Esophagus muscularis mucosa (tissue), 4 donors: ENCODE results near the gene NCLN.

Experiments
- CTCF ChIP-seq, 3 experiments: fragments of 200-600 bp in 2 of 3; fragments of 450-650 bp in 1 of 3; sonication (generic) in 2 of 3; IDR thresholded peaks; one replicate each; pipeline ENCODE4 v1.5.1; 2017 to 2019; ENCODE audit warnings: antibody characterized with exemption in 3 of 3, mild to moderate bottlenecking in 2 of 3, moderate library complexity in 1 of 3
- EP300 ChIP-seq: sonication (generic); formaldehyde crosslinking; IDR thresholded peaks from one replicate; pipeline ENCODE4 v1.6.1; 2017; ENCODE audit warnings: antibody characterized with exemption
- POLR2A ChIP-seq: fragments of 450-650 bp; IDR thresholded peaks from one replicate; pipeline ENCODE4 v1.6.1; 2017; ENCODE audit warnings: antibody characterized with exemption, moderate library complexity, mild to moderate bottlenecking, low read depth
- POLR2AphosphoS5 ChIP-seq, 2 donors: sonication (generic); formaldehyde crosslinking; IDR thresholded peaks; one replicate each; pipeline ENCODE4 v1.6.1; 2017; ENCODE audit warnings: antibody characterized with exemption in 2 of 2

DNA sequence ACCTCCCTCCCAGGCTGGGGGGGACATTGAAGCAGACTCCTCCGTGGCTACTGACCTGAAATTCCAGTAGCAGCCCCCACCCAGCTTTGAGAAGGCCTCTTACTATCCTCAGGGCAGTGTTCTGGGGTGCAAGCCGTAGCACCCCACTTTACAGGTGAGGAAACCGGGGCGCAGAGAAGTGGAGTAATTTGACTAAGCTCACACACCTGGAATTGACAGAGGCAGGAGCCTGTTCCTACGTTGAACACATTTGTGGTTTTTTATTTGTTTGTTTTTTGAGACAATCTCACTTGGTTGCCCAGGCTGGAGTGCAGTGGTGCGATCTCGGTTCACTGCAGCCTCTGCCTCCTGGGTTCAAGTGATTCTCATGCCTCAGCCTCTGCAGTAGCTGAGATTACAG is 21.8 kb upstream of the NCLN start:
- TF ChIP-seq CTCF (IDR thresholded peaks at IDR 0.05) (no peak), POLR2A (no peak), POLR2AphosphoS5 (IDR thresholded peaks at IDR 0.05) (no peak), EP300 (no peak)
